Astrocyte (in vitro differentiated cells and primary cell): Measurements from ENCODE around the gene ZMIZ1.

ENCODE experiments used
- EZH2 ChIP-seq: IDR thresholded peaks from 2 replicates; pipeline ENCODE4 v1.6.1; 2012; ENCODE audit warnings: mild to moderate bottlenecking, low read length, inconsistent platforms; ENCODE audit not compliant: insufficient read depth
- TF ChIP-seq, protein P1 (sequence below): IDR thresholded peaks from 2 replicates; pipeline ENCODE4 v1.5.1; 2011; ENCODE audit warnings: low read depth, mild to moderate bottlenecking, inconsistent platforms, low read length, moderate library complexity; ENCODE audit not compliant: insufficient read depth

DNA sequence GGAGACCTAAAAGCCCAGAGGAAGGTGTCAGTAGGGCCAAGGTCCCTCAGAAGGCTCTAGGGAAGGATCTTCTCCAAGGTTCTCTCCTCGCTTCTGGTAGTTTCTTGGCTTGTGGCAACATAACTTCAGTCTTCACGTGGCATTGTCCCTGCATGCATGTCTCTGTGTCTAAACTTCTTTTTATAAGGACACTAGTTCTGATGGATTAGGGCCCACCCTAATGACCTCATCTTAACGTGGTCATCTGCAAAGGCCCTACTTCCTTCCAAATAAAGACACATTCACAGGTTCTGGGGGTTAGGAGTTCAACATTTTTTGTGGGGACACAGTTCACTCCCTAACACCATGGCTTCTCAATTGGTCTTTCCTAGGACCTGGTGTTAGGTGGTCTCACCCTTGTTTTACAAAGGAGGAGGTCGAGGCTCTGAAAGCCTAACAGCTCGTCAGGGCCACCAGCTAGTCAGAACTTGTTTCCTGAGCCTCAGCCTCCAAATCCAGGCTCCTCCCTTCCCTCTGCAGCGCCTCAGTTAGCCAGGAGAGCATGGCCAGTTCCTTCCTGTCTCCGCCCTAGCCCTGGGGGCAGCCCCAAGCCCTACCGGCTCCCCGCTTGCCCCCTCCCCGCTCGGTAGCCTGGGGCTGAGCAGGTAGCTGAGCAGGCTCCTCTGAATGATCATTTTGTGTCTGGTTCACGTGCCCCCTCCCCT lies 168.8 kb downstream of the ZMIZ1 start:
- TF ChIP-seq, protein P1, sequence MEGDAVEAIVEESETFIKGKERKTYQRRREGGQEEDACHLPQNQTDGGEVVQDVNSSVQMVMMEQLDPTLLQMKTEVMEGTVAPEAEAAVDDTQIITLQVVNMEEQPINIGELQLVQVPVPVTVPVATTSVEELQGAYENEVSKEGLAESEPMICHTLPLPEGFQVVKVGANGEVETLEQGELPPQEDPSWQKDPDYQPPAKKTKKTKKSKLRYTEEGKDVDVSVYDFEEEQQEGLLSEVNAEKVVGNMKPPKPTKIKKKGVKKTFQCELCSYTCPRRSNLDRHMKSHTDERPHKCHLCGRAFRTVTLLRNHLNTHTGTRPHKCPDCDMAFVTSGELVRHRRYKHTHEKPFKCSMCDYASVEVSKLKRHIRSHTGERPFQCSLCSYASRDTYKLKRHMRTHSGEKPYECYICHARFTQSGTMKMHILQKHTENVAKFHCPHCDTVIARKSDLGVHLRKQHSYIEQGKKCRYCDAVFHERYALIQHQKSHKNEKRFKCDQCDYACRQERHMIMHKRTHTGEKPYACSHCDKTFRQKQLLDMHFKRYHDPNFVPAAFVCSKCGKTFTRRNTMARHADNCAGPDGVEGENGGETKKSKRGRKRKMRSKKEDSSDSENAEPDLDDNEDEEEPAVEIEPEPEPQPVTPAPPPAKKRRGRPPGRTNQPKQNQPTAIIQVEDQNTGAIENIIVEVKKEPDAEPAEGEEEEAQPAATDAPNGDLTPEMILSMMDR, result no peak
- no peak for TF ChIP-seq EZH2
